HEK293 (cell line): Measurements from ENCODE around the gene ADCY1.

ENCODE experiments used
- CTCF ChIA-PET: fragments of 350-600 bp; formaldehyde crosslinking; extraction: SDS; loops from one replicate; lab custom pipeline; 2021; ENCODE audit warnings: antibody characterized with exemption; lab: Yijun Ruan, JAX
- POLR2A ChIA-PET: fragments of 300-600 bp; formaldehyde crosslinking; extraction: SDS; loops from one replicate; lab custom pipeline; 2020; ENCODE audit warnings: antibody characterized with exemption, inconsistent platforms; lab: Yijun Ruan, JAX
- H3K27ac ChIP-seq: fragments of 200-500 bp; sonication (Bioruptor generic); 2 replicates; pipeline ENCODE4 v1.5.1; 2014; ENCODE audit warnings: low read depth, low read length, control low read depth, inconsistent platforms; ENCODE audit errors: extremely low read depth
- H3K36me3 ChIP-seq, 2 experiments: fragments of 200-500 bp in 1 of 2; sonication (Bioruptor generic) in 1 of 2; 1 replicate in 1 of 2; 2 replicates in 1 of 2; pipeline ENCODE4 v1.5.1; 2014 to 2017; ENCODE audit warnings: inconsistent platforms in 2 of 2, low read length in 2 of 2; ENCODE audit not compliant: control insufficient read depth in 2 of 2, insufficient read depth in 1 of 2
- H3K4me1 ChIP-seq: fragments of 200-500 bp; sonication (Bioruptor generic); 2 replicates; pipeline ENCODE4 v1.5.1; 2014; ENCODE audit warnings: mild to moderate bottlenecking, low read length, inconsistent platforms; ENCODE audit not compliant: control insufficient read depth, insufficient read depth
- H3K4me3 ChIP-seq: 2 replicates; pipeline ENCODE4 v1.5.1; 2011; ENCODE audit warnings: low read depth, mild to moderate bottlenecking, control low read depth, low read length, moderate library complexity
- H3K9me3 ChIP-seq: fragments of 200-500 bp; sonication (Bioruptor generic); 2 replicates; pipeline ENCODE4 v1.5.1; 2014; ENCODE audit warnings: low read depth, low read length, inconsistent platforms; ENCODE audit not compliant: control insufficient read depth, insufficient read depth
- BCL11B ChIP-seq: fragments of 450-650 bp; formaldehyde crosslinking; IDR thresholded peaks from 2 replicates; pipeline ENCODE4 v1.5.1; 2016; ENCODE audit warnings: low read depth, missing biosample characterization, missing genetic modification characterization
- KLF8 ChIP-seq: fragments of 450-650 bp; formaldehyde crosslinking; IDR thresholded peaks from 2 replicates; pipeline ENCODE4 v1.5.1; 2016; ENCODE audit warnings: missing biosample characterization, missing genetic modification characterization
- MEIS1 ChIP-seq: sonication (generic); formaldehyde crosslinking; IDR thresholded peaks from 2 replicates; pipeline ENCODE4 v1.8.1; 2022; ENCODE audit warnings: missing genetic modification reagents, mild to moderate bottlenecking, borderline replicate concordance
- TRIM28 ChIP-seq: IDR thresholded peaks from 2 replicates; pipeline ENCODE4 v1.6.1; 2011; ENCODE audit warnings: low read length, control low read depth, borderline replicate concordance
- ZBTB7A ChIP-seq: fragments of 450-650 bp; formaldehyde crosslinking; IDR thresholded peaks from 2 replicates; pipeline ENCODE4 v1.5.1; 2016; ENCODE audit warnings: low read depth, missing biosample characterization, missing genetic modification characterization
- ZFHX2 ChIP-seq: fragments of 450-650 bp; formaldehyde crosslinking; conservative IDR thresholded peaks from 2 replicates; pipeline ENCODE4 v1.5.1; 2016; ENCODE audit warnings: missing biosample characterization, missing genetic modification characterization
- ZNF10 ChIP-seq: fragments of 450-650 bp; formaldehyde crosslinking; IDR thresholded peaks from 2 replicates; pipeline ENCODE4 v1.5.1; 2017; ENCODE audit warnings: missing biosample characterization, missing genetic modification characterization
- ZNF112 ChIP-seq: fragments of 450-650 bp; formaldehyde crosslinking; IDR thresholded peaks from 2 replicates; pipeline ENCODE4 v1.5.0; 2017; ENCODE audit warnings: missing biosample characterization, missing genetic modification characterization
- ZNF175 ChIP-seq: fragments of 450-650 bp; formaldehyde crosslinking; IDR thresholded peaks from 2 replicates; pipeline ENCODE4 v1.5.1; 2016; ENCODE audit warnings: missing biosample characterization, missing genetic modification characterization
- ZNF19 ChIP-seq: fragments of 450-650 bp; formaldehyde crosslinking; IDR thresholded peaks from 2 replicates; pipeline ENCODE4; 2016; ENCODE audit warnings: missing biosample characterization, missing genetic modification characterization, low read depth
- ZNF223 ChIP-seq: fragments of 450-650 bp; formaldehyde crosslinking; IDR thresholded peaks from 2 replicates; pipeline ENCODE4 v1.5.1; 2016; ENCODE audit warnings: missing biosample characterization, missing genetic modification characterization
- ZNF266 ChIP-seq: fragments of 450-650 bp; formaldehyde crosslinking; IDR thresholded peaks from 2 replicates; pipeline ENCODE4 v1.5.1; 2016; ENCODE audit warnings: missing biosample characterization, missing genetic modification characterization, low read depth
- ZNF292 ChIP-seq: fragments of 450-650 bp; formaldehyde crosslinking; IDR thresholded peaks from 2 replicates; pipeline ENCODE4 v1.5.1; 2016; ENCODE audit warnings: low read depth, missing biosample characterization, missing genetic modification characterization, borderline replicate concordance
- ZNF302 ChIP-seq: fragments of 450-650 bp; formaldehyde crosslinking; IDR thresholded peaks from 2 replicates; pipeline ENCODE4 v1.5.1; 2016; ENCODE audit warnings: missing biosample characterization, missing genetic modification characterization, low read depth
- ZNF423 ChIP-seq: fragments of 450-650 bp; formaldehyde crosslinking; IDR thresholded peaks from 2 replicates; pipeline ENCODE4 v1.5.1; 2016; ENCODE audit warnings: missing biosample characterization, missing genetic modification characterization
- ZNF837 ChIP-seq: fragments of 450-650 bp; formaldehyde crosslinking; IDR thresholded peaks from 2 replicates; pipeline ENCODE4 v1.5.1; 2016; ENCODE audit warnings: missing biosample characterization, missing genetic modification characterization
- ZSCAN23 ChIP-seq: fragments of 450-650 bp; formaldehyde crosslinking; IDR thresholded peaks from 2 replicates; pipeline ENCODE4 v1.5.1; 2016; ENCODE audit warnings: missing biosample characterization, missing genetic modification characterization
- ZXDB ChIP-seq: fragments of 450-650 bp; formaldehyde crosslinking; IDR thresholded peaks from 2 replicates; pipeline ENCODE4 v1.5.1; 2016; ENCODE audit warnings: missing biosample characterization, missing genetic modification characterization
- TF ChIP-seq, protein P1 (sequence below): fragments of 450-650 bp; formaldehyde crosslinking; IDR thresholded peaks from 2 replicates; pipeline ENCODE4 v1.5.1; 2016; ENCODE audit warnings: missing biosample characterization, missing genetic modification characterization
- TF ChIP-seq, protein P2 (sequence below): fragments of 450-650 bp; formaldehyde crosslinking; IDR thresholded peaks from 2 replicates; pipeline ENCODE4 v1.5.1; 2016; ENCODE audit warnings: missing biosample characterization, missing genetic modification characterization
- TF ChIP-seq, protein P3 (sequence below): fragments of 450-650 bp; formaldehyde crosslinking; IDR thresholded peaks from 2 replicates; pipeline ENCODE4 v1.5.1; 2017; ENCODE audit warnings: missing biosample characterization, missing genetic modification characterization
- TF ChIP-seq, protein P4 (sequence below): fragments of 450-650 bp; formaldehyde crosslinking; IDR thresholded peaks from 2 replicates; pipeline ENCODE4 v1.5.1; 2016; ENCODE audit warnings: missing biosample characterization, missing genetic modification characterization
- TF ChIP-seq, protein P5 (sequence below): fragments of 450-650 bp; formaldehyde crosslinking; IDR thresholded peaks from 2 replicates; pipeline ENCODE4 v1.5.1; 2016; ENCODE audit warnings: missing biosample characterization, missing genetic modification characterization
- TF ChIP-seq, protein P6 (sequence below): fragments of 450-650 bp; formaldehyde crosslinking; IDR thresholded peaks from 2 replicates; pipeline ENCODE4 v1.5.1; 2016; ENCODE audit warnings: missing biosample characterization, missing genetic modification characterization
- TF ChIP-seq, protein P7 (sequence below): fragments of 450-650 bp; IDR thresholded peaks from 2 replicates; pipeline ENCODE4 v1.5.1; 2018; ENCODE audit warnings: missing biosample characterization, mild to moderate bottlenecking, missing genetic modification characterization

The ADCY1 gene

DNA sequence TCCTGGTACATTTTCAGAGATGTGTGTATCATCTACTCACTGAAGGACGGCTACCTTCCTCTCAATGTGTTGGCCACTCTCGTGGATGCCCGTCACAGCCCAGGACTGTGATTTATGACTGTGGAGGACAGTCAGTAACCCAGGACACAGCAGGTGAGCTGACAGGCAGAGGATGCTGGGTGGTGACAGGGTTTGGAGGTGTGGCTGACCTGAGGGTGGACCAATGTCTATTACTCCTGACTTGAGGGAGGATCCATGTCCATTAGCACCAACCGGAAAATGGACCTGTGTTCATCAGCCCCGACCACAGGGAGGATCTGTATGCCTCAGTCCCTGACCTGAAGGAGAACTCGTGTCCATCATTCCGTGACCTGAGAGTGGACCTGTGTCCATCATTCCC, 96.1 kb downstream of the ADCY1 start:
- ChIA-PET POLR2A (no interaction called here), CTCF (interaction anchor here (0.7 kb wide), 1 partner anchor 14 kb away, joined by 5 read pairs; no protein-coding TSS in a partner anchor)
- H3K27ac ChIP-seq: no peak overlapping the region
- no peaks in the 10 kb centered on the region for H3K4me1 ChIP-seq
- TF ChIP-seq ZNF19: no peak
- no peak for TF ChIP-seq ZNF112 (tag by site-specific recombination)
- TF ChIP-seq, protein P1, sequence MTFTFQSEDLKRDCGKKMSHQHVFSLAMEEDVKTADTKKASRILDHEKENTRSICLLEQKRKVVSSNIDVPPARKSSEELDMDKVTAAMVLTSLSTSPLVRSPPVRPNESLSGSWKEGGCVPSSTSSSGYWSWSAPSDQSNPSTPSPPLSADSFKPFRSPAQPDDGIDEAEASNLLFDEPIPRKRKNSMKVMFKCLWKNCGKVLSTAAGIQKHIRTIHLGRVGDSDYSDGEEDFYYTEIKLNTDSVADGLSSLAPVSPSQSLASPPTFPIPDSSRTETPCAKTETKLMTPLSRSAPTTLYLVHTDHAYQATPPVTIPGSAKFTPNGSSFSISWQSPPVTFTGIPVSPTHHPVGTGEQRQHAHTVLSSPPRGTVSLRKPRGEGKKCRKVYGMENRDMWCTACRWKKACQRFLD (tag by site-specific recombination): no peak
- TF ChIP-seq, protein P2, sequence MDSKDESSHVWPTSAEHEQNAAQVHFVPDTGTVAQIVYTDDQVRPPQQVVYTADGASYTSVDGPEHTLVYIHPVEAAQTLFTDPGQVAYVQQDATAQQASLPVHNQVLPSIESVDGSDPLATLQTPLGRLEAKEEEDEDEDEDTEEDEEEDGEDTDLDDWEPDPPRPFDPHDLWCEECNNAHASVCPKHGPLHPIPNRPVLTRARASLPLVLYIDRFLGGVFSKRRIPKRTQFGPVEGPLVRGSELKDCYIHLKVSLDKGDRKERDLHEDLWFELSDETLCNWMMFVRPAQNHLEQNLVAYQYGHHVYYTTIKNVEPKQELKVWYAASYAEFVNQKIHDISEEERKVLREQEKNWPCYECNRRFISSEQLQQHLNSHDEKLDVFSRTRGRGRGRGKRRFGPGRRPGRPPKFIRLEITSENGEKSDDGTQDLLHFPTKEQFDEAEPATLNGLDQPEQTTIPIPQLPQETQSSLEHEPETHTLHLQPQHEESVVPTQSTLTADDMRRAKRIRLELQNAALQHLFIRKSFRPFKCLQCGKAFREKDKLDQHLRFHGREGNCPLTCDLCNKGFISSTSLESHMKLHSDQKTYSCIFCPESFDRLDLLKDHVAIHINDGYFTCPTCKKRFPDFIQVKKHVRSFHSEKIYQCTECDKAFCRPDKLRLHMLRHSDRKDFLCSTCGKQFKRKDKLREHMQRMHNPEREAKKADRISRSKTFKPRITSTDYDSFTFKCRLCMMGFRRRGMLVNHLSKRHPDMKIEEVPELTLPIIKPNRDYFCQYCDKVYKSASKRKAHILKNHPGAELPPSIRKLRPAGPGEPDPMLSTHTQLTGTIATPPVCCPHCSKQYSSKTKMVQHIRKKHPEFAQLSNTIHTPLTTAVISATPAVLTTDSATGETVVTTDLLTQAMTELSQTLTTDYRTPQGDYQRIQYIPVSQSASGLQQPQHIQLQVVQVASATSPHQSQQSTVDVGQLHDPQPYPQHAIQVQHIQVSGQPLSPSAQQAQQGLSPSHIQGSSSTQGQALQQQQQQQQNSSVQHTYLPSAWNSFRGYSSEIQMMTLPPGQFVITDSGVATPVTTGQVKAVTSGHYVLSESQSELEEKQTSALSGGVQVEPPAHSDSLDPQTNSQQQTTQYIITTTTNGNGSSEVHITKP: no peak
- TF ChIP-seq ZNF292 (tag by site-specific recombination): no peak
- TF ChIP-seq TRIM28: no peak
- no peak for TF ChIP-seq ZNF175 (tag by site-specific recombination)
- no peak for TF ChIP-seq ZNF302 (tag by site-specific recombination)
- no peak for TF ChIP-seq ZNF837 (tag by site-specific recombination)
- TF ChIP-seq MEIS1 (CRISPR knock-in tag): no peak
- TF ChIP-seq, protein P3, sequence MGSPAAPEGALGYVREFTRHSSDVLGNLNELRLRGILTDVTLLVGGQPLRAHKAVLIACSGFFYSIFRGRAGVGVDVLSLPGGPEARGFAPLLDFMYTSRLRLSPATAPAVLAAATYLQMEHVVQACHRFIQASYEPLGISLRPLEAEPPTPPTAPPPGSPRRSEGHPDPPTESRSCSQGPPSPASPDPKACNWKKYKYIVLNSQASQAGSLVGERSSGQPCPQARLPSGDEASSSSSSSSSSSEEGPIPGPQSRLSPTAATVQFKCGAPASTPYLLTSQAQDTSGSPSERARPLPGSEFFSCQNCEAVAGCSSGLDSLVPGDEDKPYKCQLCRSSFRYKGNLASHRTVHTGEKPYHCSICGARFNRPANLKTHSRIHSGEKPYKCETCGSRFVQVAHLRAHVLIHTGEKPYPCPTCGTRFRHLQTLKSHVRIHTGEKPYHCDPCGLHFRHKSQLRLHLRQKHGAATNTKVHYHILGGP (tag by site-specific recombination): no peak
- TF ChIP-seq BCL11B: no peak
- TF ChIP-seq ZSCAN23 (tag by site-specific recombination): no peak
- TF ChIP-seq ZNF266 (tag by site-specific recombination): no peak
- no peak overlapping the region for H3K4me3 ChIP-seq
- no peaks in the 10 kb centered on the region for H3K36me3 ChIP-seq
- H3K9me3 ChIP-seq: no peaks in the 10 kb centered on the region

DNA sequence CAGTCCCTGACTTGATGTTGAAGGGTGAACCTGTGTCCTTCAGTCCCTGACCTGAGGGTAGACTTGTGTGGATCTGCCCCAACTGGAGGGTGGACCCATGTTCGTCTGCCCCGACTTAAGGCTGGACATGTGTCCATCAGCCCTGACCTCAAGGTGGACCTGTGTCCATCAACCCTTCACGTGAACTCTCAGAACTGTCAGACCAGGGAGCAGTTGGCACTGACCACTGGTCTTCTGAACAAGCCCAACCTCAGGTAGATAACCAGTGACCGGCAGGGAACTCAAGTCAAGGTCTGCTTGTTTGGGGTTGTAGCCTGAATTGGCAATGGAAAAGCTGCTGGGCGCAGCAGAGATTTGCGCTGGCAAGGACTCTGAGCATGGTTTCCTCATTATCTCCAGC, 96.5 kb downstream of the ADCY1 start:
- CTCF ChIA-PET: no interaction called here
- Histone ChIP-seq H3K4me1 (no peaks in the 10 kb centered on the region), H3K27ac (no peak overlapping the region), H3K4me3 (no peak overlapping the region), H3K9me3 (no peaks in the 10 kb centered on the region; the same call in 1 of the 2 replicates), H3K36me3 (no peaks in the 10 kb centered on the region)
- POLR2A ChIA-PET: no interaction called here
- TF ChIP-seq ZNF423 (tag by site-specific recombination): no peak
- TF ChIP-seq, protein P4, sequence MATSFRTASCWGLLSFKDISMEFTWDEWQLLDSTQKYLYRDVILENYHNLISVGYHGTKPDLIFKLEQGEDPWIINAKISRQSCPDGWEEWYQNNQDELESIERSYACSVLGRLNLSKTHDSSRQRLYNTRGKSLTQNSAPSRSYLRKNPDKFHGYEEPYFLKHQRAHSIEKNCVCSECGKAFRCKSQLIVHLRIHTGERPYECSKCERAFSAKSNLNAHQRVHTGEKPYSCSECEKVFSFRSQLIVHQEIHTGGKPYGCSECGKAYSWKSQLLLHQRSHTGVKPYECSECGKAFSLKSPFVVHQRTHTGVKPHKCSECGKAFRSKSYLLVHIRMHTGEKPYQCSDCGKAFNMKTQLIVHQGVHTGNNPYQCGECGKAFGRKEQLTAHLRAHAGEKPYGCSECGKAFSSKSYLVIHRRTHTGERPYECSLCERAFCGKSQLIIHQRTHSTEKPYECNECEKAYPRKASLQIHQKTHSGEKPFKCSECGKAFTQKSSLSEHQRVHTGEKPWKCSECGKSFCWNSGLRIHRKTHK (tag by site-specific recombination): no peak
- TF ChIP-seq, protein P5, sequence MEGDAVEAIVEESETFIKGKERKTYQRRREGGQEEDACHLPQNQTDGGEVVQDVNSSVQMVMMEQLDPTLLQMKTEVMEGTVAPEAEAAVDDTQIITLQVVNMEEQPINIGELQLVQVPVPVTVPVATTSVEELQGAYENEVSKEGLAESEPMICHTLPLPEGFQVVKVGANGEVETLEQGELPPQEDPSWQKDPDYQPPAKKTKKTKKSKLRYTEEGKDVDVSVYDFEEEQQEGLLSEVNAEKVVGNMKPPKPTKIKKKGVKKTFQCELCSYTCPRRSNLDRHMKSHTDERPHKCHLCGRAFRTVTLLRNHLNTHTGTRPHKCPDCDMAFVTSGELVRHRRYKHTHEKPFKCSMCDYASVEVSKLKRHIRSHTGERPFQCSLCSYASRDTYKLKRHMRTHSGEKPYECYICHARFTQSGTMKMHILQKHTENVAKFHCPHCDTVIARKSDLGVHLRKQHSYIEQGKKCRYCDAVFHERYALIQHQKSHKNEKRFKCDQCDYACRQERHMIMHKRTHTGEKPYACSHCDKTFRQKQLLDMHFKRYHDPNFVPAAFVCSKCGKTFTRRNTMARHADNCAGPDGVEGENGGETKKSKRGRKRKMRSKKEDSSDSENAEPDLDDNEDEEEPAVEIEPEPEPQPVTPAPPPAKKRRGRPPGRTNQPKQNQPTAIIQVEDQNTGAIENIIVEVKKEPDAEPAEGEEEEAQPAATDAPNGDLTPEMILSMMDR (tag by site-specific recombination): no peak
- TF ChIP-seq ZNF10: no peak
- TF ChIP-seq ZXDB (tag by site-specific recombination): no peak
- TF ChIP-seq ZFHX2 (tag by site-specific recombination): no peak
- TF ChIP-seq, protein P6, sequence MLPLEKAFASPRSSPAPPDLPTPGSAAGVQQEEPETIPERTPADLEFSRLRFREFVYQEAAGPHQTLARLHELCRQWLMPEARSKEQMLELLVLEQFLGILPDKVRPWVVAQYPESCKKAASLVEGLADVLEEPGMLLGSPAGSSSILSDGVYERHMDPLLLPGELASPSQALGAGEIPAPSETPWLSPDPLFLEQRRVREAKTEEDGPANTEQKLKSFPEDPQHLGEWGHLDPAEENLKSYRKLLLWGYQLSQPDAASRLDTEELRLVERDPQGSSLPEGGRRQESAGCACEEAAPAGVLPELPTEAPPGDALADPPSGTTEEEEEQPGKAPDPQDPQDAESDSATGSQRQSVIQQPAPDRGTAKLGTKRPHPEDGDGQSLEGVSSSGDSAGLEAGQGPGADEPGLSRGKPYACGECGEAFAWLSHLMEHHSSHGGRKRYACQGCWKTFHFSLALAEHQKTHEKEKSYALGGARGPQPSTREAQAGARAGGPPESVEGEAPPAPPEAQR (tag by site-specific recombination): no peak
- TF ChIP-seq, protein P7, sequence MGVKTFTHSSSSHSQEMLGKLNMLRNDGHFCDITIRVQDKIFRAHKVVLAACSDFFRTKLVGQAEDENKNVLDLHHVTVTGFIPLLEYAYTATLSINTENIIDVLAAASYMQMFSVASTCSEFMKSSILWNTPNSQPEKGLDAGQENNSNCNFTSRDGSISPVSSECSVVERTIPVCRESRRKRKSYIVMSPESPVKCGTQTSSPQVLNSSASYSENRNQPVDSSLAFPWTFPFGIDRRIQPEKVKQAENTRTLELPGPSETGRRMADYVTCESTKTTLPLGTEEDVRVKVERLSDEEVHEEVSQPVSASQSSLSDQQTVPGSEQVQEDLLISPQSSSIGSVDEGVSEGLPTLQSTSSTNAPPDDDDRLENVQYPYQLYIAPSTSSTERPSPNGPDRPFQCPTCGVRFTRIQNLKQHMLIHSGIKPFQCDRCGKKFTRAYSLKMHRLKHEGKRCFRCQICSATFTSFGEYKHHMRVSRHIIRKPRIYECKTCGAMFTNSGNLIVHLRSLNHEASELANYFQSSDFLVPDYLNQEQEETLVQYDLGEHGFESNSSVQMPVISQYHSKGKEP (tag by site-specific recombination): no peak
- TF ChIP-seq ZBTB7A: no peak
- TF ChIP-seq ZNF223 (tag by site-specific recombination): no peak
- TF ChIP-seq KLF8 (tag by site-specific recombination): no peak
